Right lobe of liver (tissue), 4 donors: Measurements from ENCODE around the gene GET3.
A peak's percentile ranks its signal among the peaks of the same experiment; 100 is the strongest.
"Not testable (repeated sequence)": the region's sequence is repeated elsewhere in the genome, so short reads cannot be mapped to it uniquely, and the experiment has no call there.

ENCODE experiments used
- CTCF ChIP-seq, 4 donors: fragments of 200-600 bp in 3 of 4; fragments of 450-650 bp in 1 of 4; IDR thresholded peaks; one replicate each; pipeline versions ENCODE4 v1.5.1 to v1.8.0; 2016 to 2022; ENCODE audit warnings: antibody characterized with exemption in 4 of 4, mild to moderate bottlenecking in 2 of 4
- POLR2A ChIP-seq: fragments of 450-650 bp; IDR thresholded peaks from one replicate; pipeline ENCODE4 v1.6.1; 2017; ENCODE audit warnings: antibody characterized with exemption, mild to moderate bottlenecking
- donor health status: DM: no; HTN: no; CAD: no.
- donor health status: DM: no; HTN: no; CAD: no.
- donor health status: DM: no; HTN: yes; CAD: no.

GRCh38 chr19:12712077-12712476 lies 25.2 kb upstream of the GET3 start:
- TF ChIP-seq CTCF (IDR thresholded peaks at IDR 0.05) = peak; percentile 35 to 47 (median 39)
- TF ChIP-seq POLR2A = not testable (repeated sequence)
